A673 (cell line): ENCODE measurements around the gene RXRB. TPM values are rescaled to one million over a fixed set of nuclear protein-coding genes. Genes with fewer than 3 reads are reported as not detected.

ENCODE experiments used
- BruUV-seq: library from RNA; stranded (reverse); fragments of 400-500 nt; replicated peaks from 2 replicates; lab custom pipeline; 2021; lab: Mats Ljungman, UMichigan
- CTCF ChIA-PET: fragments of 300-600 bp; sonication (Branson Sonifier 250); formaldehyde crosslinking; loops from one replicate; lab custom pipeline; 2022; ENCODE audit warnings: antibody characterized with exemption; lab: Charles Lee
- POLR2A ChIA-PET: fragments of 300-600 bp; sonication (Branson Sonifier 250); formaldehyde crosslinking; loops from one replicate; lab custom pipeline; 2022; ENCODE audit warnings: antibody characterized with exemption; ENCODE audit not compliant: low non-redundant PET; lab: Charles Lee
- DNase-seq: peaks from one replicate; pipeline ENCODE4 v3.0.0-alpha.2; 2015; ENCODE audit warnings: low spot score
- H3K27ac ChIP-seq: fragments of 200-600 bp; sonication (generic); 2 replicates; pipeline ENCODE4 v1.5.1; 2016; ENCODE audit warnings: mixed run types, low read depth, mild to moderate bottlenecking, mixed read lengths, antibody characterized with exemption, low read length; ENCODE audit not compliant: poor library complexity, severe bottlenecking
- H3K27me3 ChIP-seq: fragments of 200-600 bp; sonication (generic); replicated peaks from 2 replicates; pipeline ENCODE4 v1.6.1; 2017; ENCODE audit warnings: mixed run types, low read depth, mild to moderate bottlenecking, mixed read lengths, antibody characterized with exemption, low read length; ENCODE audit not compliant: insufficient read depth, poor library complexity
- H3K36me3 ChIP-seq: fragments of 200-600 bp; sonication (generic); 2 replicates; pipeline ENCODE4 v1.6.1; 2016; ENCODE audit warnings: mixed run types, mild to moderate bottlenecking, mixed read lengths, antibody characterized with exemption, low read length; ENCODE audit not compliant: insufficient read depth, poor library complexity, severe bottlenecking
- H3K4me1 ChIP-seq: fragments of 200-600 bp; sonication (generic); 2 replicates; pipeline ENCODE4 v1.6.1; 2017; ENCODE audit warnings: mixed run types, mild to moderate bottlenecking, mixed read lengths, antibody characterized with exemption, low read length; ENCODE audit not compliant: insufficient read depth, poor library complexity, severe bottlenecking
- H3K4me3 ChIP-seq: fragments of 200-600 bp; sonication (generic); 2 replicates; pipeline ENCODE4 v1.5.1; 2016; ENCODE audit warnings: low read depth, mixed run types, mild to moderate bottlenecking, mixed read lengths, low read length; ENCODE audit not compliant: poor library complexity, severe bottlenecking
- H3K9me3 ChIP-seq: fragments of 200-600 bp; sonication (generic); 2 replicates; pipeline ENCODE4 v1.6.1; 2016; ENCODE audit warnings: mixed run types, low read depth, mild to moderate bottlenecking, mixed read lengths, antibody characterized with exemption, low read length; ENCODE audit not compliant: poor library complexity, severe bottlenecking
- CTCF ChIP-seq: fragments of 300-800, 200-600 bp; sonication (generic); conservative IDR thresholded peaks from 2 replicates; pipeline ENCODE4 v1.5.1; 2017; ENCODE audit warnings: low read depth, mild to moderate bottlenecking, antibody characterized with exemption, low read length, moderate library complexity, mixed read lengths
- EZH2 ChIP-seq: fragments of 200-600 bp; sonication (generic); IDR thresholded peaks from 2 replicates; pipeline ENCODE4 v1.6.1; 2017; ENCODE audit warnings: borderline replicate concordance, low read depth, mild to moderate bottlenecking, mixed read lengths, antibody characterized with exemption, low read length; ENCODE audit not compliant: poor library complexity, severe bottlenecking
- intact Hi-C: fragments of 100-400 bp; cut with micrococcal nuclease; formaldehyde crosslinking; loops from one replicate; pipeline ENCODE4 v1.10.0; 2022; ENCODE audit not compliant: unreplicated experiment
- total RNA-seq: library from RNA; stranded (reverse); gene quantifications from 2 replicates; pipeline ENCODE4 v1.2.3, GENCODE V29; 2021

RXRB gene
- total RNA-seq, 1 experiment from 2014 or later: 43.6 TPM

DNA sequence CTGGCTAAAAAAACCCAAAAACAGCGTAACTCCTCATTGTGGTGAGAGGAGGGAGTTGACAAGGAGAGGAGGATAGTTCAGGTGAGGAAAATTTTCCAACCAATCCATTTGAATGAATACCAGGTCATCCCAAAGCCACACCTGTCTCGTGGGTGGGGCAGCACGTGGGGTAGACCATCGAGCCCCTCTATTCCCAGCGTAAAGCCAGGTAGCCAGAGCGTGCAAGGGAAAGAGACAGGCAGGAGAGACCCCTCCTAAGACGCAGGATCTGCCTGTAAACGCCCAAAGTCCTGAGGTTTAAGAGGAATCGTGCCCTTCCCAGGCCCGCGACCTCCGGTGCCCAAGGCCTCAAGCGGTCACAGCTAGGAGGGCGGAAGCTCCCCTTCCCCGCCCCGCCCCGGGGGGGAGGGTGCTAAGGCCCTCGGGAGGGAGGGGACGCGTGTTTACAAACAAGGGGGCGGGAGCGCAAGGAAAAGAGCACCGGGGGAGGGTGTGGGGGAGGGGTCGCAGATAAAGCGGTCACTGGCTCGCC lies 712 bp downstream of the RXRB start:
- H3K4me3 ChIP-seq: peak overlapping the region; percentile 80
- H3K36me3 ChIP-seq: peaks cover 54% of the 10 kb centered on the region
- peak overlapping the region; percentile 95 for H3K27ac ChIP-seq
- TF ChIP-seq CTCF (no peak), EZH2 (no peak)
- POLR2A ChIA-PET: interaction anchor here (0.6 kb wide), 1 partner anchor 124 kb away, joined by 4 read pairs; the partner anchor contains the start of gene HLA-DPB1
- intact Hi-C loops: loop anchor here (2.0 to 10.0 kb wide), 3 partner anchors 49 to 195 kb away; partner anchors contain the start of genes KIFC1 and RGL2
- peak; percentile 77 for DNase-seq
- BruUV-seq: no TSS peak
- CTCF ChIA-PET: interaction anchor here (0.6 kb wide), 2 partner anchors 45 to 186 kb away, joined by 3 to 7 read pairs; no protein-coding TSS in a partner anchor
- H3K4me1 ChIP-seq: peaks cover 20% of the 10 kb centered on the region
- no peaks in the 10 kb centered on the region for H3K27me3 ChIP-seq
- no peaks in the 10 kb centered on the region for H3K9me3 ChIP-seq

DNA sequence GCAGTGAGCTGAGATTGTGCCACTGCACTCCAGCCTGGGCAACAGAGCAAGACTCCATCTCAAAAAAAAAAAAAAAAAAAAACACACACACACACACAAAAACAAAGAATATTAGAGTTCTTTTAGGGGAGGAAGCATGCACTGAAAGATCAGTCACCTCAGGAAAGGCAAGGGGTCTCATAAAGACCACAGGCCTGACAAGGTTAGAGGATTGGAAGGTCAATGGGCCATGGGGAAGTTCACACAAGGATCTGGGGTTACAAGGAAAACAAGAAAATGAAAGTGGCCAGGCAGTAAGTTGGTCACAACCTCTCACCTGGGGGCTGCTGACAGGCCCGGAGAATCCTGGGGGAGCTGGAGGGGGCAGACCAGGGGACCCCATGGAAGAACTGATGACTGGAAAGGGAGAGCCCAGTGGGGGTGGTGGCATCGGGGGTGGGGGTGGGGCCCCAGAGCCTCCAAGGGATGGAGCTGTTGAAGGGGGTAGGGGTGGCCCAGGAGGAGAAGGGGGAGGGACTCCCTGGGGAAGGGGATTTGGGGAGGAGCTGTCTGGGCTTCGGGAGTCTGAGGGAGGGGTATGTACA lies 1.5 kb downstream of the RXRB start:
- ChIA-PET POLR2A (no interaction called here), CTCF (interaction anchor here (0.6 kb wide), 1 partner anchor 547 kb away, joined by 6 read pairs; no protein-coding TSS in a partner anchor)
- H3K4me1 ChIP-seq: peaks cover 16% of the 10 kb centered on the region
- no TSS peak for BruUV-seq
- H3K9me3 ChIP-seq: no peaks in the 10 kb centered on the region
- no peaks in the 10 kb centered on the region for H3K27me3 ChIP-seq
- DNase-seq: no peak
- no peak for TF ChIP-seq CTCF
- TF ChIP-seq EZH2: no peak
- H3K4me3 ChIP-seq: peak overlapping the region; percentile 80
- no peak overlapping the region for H3K27ac ChIP-seq
- intact Hi-C loops: no loop called here
- peaks cover 58% of the 10 kb centered on the region for H3K36me3 ChIP-seq

DNA sequence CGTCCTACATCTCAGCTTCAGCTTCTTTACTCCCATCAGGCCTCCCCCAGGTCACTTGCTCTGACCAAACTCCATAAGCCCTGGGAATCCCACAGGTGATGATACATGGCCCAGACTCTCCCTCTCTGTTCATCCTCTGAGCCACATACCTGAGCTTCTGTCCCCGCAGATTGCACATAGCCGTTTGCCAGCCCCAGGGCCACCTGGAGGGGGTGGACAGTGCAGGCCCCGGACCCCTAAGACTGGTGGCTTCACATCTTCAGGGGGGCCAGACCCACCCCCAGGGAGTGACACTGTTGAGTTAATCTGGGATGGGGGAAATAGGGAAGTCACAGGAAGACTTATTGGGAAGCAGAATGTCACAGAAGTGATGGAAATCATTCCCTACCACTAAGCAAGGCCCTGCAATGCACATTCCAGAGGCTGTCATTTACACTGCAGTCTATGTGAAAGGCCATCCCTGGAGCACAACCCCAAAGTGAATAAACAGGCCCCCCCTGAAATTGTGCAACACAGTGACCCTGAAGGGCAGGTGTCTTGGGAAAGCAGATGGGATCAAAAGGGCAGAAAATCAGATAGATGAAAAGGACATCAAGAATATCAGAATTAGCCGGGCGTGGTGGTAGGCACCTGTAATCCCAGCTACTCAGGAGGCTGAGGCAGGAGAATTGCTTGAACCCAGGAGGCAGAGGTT lies 2.2 kb downstream of the RXRB start:
- intact Hi-C loops: no loop called here
- H3K27me3 ChIP-seq: no peaks in the 10 kb centered on the region
- BruUV-seq: TSS peak; percentile 45
- H3K36me3 ChIP-seq: peaks cover 52% of the 10 kb centered on the region
- DNase-seq: no peak
- ChIA-PET CTCF (interaction anchor here (0.6 kb wide), 1 partner anchor 547 kb away, joined by 6 read pairs; no protein-coding TSS in a partner anchor), POLR2A (no interaction called here)
- TF ChIP-seq CTCF (no peak), EZH2 (no peak)
- no peak overlapping the region for H3K4me3 ChIP-seq
- no peaks in the 10 kb centered on the region for H3K9me3 ChIP-seq
- H3K4me1 ChIP-seq: peaks cover 10% of the 10 kb centered on the region
- no peak overlapping the region for H3K27ac ChIP-seq
